Activated CD4-positive, alpha-beta T cell treated with anti-CD3 and anti-CD28 coated beads, Interleukin-2, Interleukin-6, amounts not matched to agents 100 ng/mL and 50 ng/mL, durations not matched to agents 16 hours and 8 hours (primary cell): ENCODE measurements around the gene TEX48.

Experiments
- DNase-seq: peaks from one replicate; pipeline ENCODE4 v3.0.0-alpha.2; 2020

Gene TEX48

GRCh38 chr9:114693248-114693855 is 11.4 kb upstream of the TEX48 start:
- DNase-seq, result no peak

GRCh38 chr9:114691956-114692295 is 9.9 kb upstream of the TEX48 start:
- no peak for DNase-seq

GRCh38 chr9:114691046-114691955 is 9.3 kb upstream of the TEX48 start:
- peak; percentile 95 for DNase-seq

GRCh38 chr9:114690308-114690707 is 8.3 kb upstream of the TEX48 start:
- no peak for DNase-seq

- DNase-seq, result no peak
Observed at GRCh38 chr9:114689813-114690212, 7.8 kb upstream of the TEX48 start.

GRCh38 chr9:114688909-114689610 is 7.1 kb upstream of the TEX48 start:
- no peak for DNase-seq

- DNase-seq, result no peak
Observed at GRCh38 chr9:114688379-114688778, 6.4 kb upstream of the TEX48 start.

- DNase-seq, result no peak
Observed at GRCh38 chr9:114687034-114687433, 5.0 kb upstream of the TEX48 start.

GRCh38 chr9:114685951-114686350 is 4.0 kb upstream of the TEX48 start:
- no peak for DNase-seq

- no peak for DNase-seq
Observed at GRCh38 chr9:114684036-114684435, 2.0 kb upstream of the TEX48 start.

- DNase-seq, result no peak
Observed at GRCh38 chr9:114682846-114683245, 854 bp upstream of the TEX48 start.

GRCh38 chr9:114680259-114681001 is 1.6 kb downstream of the TEX48 start:
- peak; percentile 20 for DNase-seq

GRCh38 chr9:114678795-114679194 is 3.2 kb downstream of the TEX48 start:
- no peak for DNase-seq

- DNase-seq, result no peak
Observed at GRCh38 chr9:114678130-114678529, 3.9 kb downstream of the TEX48 start.

- DNase-seq, result no peak
Observed at GRCh38 chr9:114677418-114677817, 4.6 kb downstream of the TEX48 start.

- no peak for DNase-seq
Observed at GRCh38 chr9:114676901-114677300, 5.1 kb downstream of the TEX48 start.

- no peak for DNase-seq
Observed at GRCh38 chr9:114674798-114675540, 7.0 kb downstream of the TEX48 start.

GRCh38 chr9:114674076-114674797 is 7.8 kb downstream of the TEX48 start:
- no peak for DNase-seq

GRCh38 chr9:114671605-114672004 is 10.4 kb downstream of the TEX48 start:
- DNase-seq, result no peak

GRCh38 chr9:114669961-114670360 is 12.0 kb downstream of the TEX48 start:
- no peak for DNase-seq

GRCh38 chr9:114668146-114668545 is 13.8 kb downstream of the TEX48 start:
- DNase-seq, result no peak

- peak; percentile 9 for DNase-seq
Observed at GRCh38 chr9:114666851-114667250, 15.1 kb downstream of the TEX48 start.
